ENCODE measurements around the gene TNFRSF8.

Gene TNFRSF8

DNA sequence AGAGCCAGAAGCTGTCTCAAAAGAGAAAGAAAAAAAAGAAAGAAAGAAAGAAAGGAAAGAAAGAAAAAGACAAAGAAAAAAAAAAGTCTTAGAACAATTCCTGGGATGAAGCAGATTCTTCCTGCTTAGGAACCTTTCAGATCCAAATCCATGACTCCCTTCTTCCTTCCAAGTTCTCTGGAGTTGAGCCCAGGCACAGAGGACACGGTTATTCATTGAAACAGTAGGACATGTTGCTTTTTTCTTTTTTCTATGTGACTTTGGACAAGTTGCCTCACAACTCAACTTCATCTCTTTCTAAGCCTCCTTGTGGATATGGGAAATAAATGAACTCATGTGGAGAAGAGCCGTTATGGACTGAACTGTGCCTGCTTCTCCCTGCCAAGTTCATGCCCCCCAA, 14.7 kb upstream of the TNFRSF8 start:
- TF ChIP-seq, protein P1, sequence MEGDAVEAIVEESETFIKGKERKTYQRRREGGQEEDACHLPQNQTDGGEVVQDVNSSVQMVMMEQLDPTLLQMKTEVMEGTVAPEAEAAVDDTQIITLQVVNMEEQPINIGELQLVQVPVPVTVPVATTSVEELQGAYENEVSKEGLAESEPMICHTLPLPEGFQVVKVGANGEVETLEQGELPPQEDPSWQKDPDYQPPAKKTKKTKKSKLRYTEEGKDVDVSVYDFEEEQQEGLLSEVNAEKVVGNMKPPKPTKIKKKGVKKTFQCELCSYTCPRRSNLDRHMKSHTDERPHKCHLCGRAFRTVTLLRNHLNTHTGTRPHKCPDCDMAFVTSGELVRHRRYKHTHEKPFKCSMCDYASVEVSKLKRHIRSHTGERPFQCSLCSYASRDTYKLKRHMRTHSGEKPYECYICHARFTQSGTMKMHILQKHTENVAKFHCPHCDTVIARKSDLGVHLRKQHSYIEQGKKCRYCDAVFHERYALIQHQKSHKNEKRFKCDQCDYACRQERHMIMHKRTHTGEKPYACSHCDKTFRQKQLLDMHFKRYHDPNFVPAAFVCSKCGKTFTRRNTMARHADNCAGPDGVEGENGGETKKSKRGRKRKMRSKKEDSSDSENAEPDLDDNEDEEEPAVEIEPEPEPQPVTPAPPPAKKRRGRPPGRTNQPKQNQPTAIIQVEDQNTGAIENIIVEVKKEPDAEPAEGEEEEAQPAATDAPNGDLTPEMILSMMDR (IDR thresholded peaks at IDR 0.05; ENCODE audit: borderline replicate concordance, control extremely low read depth, extremely low read depth, insufficient read depth, missing control alignments) = no peak
- in situ Hi-C loops (cut with MboI; ENCODE audit: low sequenced_read_pairs, unreplicated experiment) = no loop called here
- DNase-seq (ENCODE audit: low spot score) = no peak

DNA sequence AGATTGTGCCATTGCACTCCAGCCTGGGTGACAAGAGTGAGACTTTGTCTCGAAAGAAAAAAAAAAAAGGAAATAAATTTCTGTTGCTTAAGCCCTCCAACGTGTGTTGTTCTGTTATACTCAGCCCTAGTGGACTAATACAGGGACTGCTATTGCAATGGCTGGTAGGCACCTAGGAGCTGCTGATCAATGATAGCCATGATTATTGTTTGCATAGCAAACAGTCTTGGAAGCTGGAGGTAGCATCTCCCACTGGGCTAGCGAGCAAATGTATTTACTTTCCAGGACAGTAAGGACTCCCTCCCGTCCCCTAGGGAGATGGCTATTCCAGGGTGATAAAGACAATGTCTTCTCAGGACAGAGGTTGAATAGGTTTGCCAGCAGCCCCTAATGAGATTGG, 13.5 kb upstream of the TNFRSF8 start:
- in situ Hi-C loops (cut with MboI; ENCODE audit: low sequenced_read_pairs, unreplicated experiment) = no loop called here
- DNase-seq (ENCODE audit: low spot score) = no peak
- TF ChIP-seq, protein P1 (IDR thresholded peaks at IDR 0.05; ENCODE audit: borderline replicate concordance, control extremely low read depth, extremely low read depth, insufficient read depth, missing control alignments) = no peak

- in situ Hi-C loops (cut with MboI; ENCODE audit: low sequenced_read_pairs, unreplicated experiment) = no loop called here
- DNase-seq (ENCODE audit: low spot score) = no peak
- TF ChIP-seq, protein P1 (IDR thresholded peaks at IDR 0.05; ENCODE audit: borderline replicate concordance, control extremely low read depth, extremely low read depth, insufficient read depth, missing control alignments) = no peak
Observed at GRCh38 chr1:12051361-12051760, 11.7 kb upstream of the TNFRSF8 start.

- peak; percentile 86 for DNase-seq (ENCODE audit: low spot score)
- in situ Hi-C loops (cut with MboI; ENCODE audit: low sequenced_read_pairs, unreplicated experiment) = no loop called here
- TF ChIP-seq, protein P1 (IDR thresholded peaks at IDR 0.05; ENCODE audit: borderline replicate concordance, control extremely low read depth, extremely low read depth, insufficient read depth, missing control alignments) = no peak
Observed at GRCh38 chr1:12052008-12052573, 11.0 kb upstream of the TNFRSF8 start.

- no peak for DNase-seq (ENCODE audit: low spot score)
- TF ChIP-seq, protein P1 (IDR thresholded peaks at IDR 0.05; ENCODE audit: borderline replicate concordance, control extremely low read depth, extremely low read depth, insufficient read depth, missing control alignments) = no peak
- in situ Hi-C loops (cut with MboI; ENCODE audit: low sequenced_read_pairs, unreplicated experiment) = no loop called here
Observed at GRCh38 chr1:12052997-12053686, 10.0 kb upstream of the TNFRSF8 start.

DNA sequence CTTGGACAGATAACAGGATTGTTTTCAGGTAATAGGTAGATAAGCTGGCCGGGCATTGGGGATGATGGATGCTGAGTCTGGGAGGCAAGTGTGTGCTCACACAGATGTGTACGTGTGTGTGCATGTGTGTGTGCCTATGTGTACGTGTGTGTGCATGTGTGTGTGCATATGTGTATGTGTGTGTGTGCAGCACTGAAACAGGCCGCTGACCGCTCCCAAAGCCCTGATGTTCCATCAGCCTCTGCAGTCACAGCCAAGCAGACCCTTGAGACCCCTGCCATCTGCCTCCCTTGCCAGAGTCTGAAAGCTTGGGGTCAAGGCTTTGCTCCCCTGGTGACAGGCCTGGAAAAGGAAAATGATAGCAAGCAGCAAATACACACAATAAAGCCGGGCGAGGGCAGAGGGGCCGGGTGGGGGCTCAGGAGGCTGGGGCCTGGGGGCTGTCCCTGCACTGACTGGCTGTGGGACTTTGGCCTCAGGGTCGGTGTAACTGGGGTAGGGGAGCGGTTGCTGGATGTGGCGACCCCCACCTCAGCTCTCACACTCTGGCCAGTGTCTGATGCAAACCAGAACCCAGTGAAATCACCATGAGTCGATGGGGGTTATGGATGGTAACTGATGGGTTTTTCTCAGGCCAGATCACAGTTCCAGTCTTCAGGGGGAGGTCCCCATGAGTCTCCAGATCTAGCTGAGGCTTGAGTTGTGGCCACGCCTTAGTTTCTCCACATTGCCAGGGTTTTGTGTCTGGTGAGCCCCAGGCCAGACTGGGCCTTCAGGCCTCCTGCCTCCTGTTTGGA, 9.2 kb upstream of the TNFRSF8 start:
- in situ Hi-C loops (cut with MboI; ENCODE audit: low sequenced_read_pairs, unreplicated experiment) = no loop called here
- TF ChIP-seq, protein P1 (IDR thresholded peaks at IDR 0.05; ENCODE audit: borderline replicate concordance, control extremely low read depth, extremely low read depth, insufficient read depth, missing control alignments) = no peak
- DNase-seq (ENCODE audit: low spot score) = peak; percentile 74

Data from GM13976 (cell line).